ENCODE measurements around the gene SFXN5. TPM values are rescaled to one million over a fixed set of nuclear protein-coding genes. Genes with fewer than 3 reads are reported as not detected.

The SFXN5 gene
- total RNA-seq, 1 donor from 2014 or later, result 14.9 TPM

DNA sequence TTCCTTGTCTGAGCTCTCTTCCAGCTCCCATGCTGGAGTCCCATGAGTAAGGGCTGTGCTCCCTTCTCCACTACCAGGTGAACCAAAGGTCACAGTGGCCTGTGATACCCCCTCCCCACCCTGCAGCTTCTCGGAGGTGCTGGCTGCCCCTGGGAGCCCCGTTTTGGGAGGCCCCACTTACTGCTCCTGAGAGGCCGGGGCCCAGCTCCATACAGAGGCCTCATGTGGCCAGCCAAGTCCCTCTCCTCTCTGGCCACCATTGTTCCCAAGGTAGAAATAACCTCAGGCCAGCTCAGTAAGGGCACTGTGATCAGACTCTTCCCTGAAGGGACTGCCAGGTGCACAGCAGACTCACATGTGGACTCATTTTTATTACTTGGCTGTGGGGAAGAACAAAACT, 35.3 kb upstream of the SFXN5 start:
- H3K27ac Mint-ChIP-seq (ENCODE audit: unreplicated experiment), result no peak overlapping the region
- peaks cover 44% of the 10 kb centered on the region for H3K4me1 ChIP-seq (ENCODE audit: insufficient read depth, low read length)

DNA sequence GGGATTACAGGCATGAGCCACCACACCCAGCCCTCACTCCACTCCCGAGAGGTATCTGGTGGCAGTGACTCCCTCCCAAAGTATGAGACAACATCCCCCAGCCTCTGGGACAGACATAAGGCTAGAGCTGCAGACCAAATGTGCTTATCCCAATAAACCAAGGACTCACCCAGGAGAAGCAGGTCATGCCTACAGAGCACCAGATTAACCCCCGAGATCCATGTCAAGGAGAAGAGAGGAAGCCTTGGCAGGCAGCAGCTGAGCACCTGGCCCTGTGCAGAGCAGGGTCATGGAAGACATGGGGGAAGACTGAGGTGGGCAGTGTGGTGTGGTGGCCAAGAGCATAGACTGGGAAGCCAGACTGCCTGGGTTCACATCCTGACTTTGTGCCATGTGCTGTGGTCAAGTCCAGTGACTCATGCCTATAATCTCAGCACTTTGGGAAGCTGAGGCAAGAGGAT, 34.0 kb upstream of the SFXN5 start:
- FAIRE-seq (no peak), DNase-seq (ENCODE audit: low read depth) (no peak)
- TF ChIP-seq, protein P1, sequence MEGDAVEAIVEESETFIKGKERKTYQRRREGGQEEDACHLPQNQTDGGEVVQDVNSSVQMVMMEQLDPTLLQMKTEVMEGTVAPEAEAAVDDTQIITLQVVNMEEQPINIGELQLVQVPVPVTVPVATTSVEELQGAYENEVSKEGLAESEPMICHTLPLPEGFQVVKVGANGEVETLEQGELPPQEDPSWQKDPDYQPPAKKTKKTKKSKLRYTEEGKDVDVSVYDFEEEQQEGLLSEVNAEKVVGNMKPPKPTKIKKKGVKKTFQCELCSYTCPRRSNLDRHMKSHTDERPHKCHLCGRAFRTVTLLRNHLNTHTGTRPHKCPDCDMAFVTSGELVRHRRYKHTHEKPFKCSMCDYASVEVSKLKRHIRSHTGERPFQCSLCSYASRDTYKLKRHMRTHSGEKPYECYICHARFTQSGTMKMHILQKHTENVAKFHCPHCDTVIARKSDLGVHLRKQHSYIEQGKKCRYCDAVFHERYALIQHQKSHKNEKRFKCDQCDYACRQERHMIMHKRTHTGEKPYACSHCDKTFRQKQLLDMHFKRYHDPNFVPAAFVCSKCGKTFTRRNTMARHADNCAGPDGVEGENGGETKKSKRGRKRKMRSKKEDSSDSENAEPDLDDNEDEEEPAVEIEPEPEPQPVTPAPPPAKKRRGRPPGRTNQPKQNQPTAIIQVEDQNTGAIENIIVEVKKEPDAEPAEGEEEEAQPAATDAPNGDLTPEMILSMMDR (IDR thresholded peaks at IDR 0.05; ENCODE audit: insufficient read depth, low read depth, low read length), result no peak
- TF ChIP-seq EZH2 (IDR thresholded peaks at IDR 0.05; ENCODE audit: insufficient read depth, low read length), result no peak
- Histone ChIP-seq H3K4me1 (ENCODE audit: insufficient read depth, low read length) (peaks cover 41% of the 10 kb centered on the region), H3K27me3 (ENCODE audit: insufficient read depth, low read length) (no peaks in the 10 kb centered on the region), H2AFZ (ENCODE audit: low read depth, low read length) (no peak overlapping the region), H3K79me2 (ENCODE audit: insufficient read depth, low read length) (peaks cover 97% of the 10 kb centered on the region), H3K27ac (ENCODE audit: low read depth, low read length) (no peak overlapping the region), H3K9me3 (ENCODE audit: insufficient read depth, low read depth, low read length) (no peaks in the 10 kb centered on the region), H3K9ac (ENCODE audit: low read length) (no peak overlapping the region), H4K20me1 (ENCODE audit: insufficient read depth, low read length) (peaks cover 99% of the 10 kb centered on the region), H3K4me3 (ENCODE audit: insufficient read depth, low read depth, low read length) (no peak overlapping the region), H3K4me2 (ENCODE audit: low read length) (peak overlapping the region; percentile 11), H3K36me3 (ENCODE audit: insufficient read depth, low read length) (no peaks in the 10 kb centered on the region)
- H3K27ac Mint-ChIP-seq (ENCODE audit: unreplicated experiment), result no peak overlapping the region
- no peak overlapping the region for H3K4me3 Mint-ChIP-seq (ENCODE audit: unreplicated experiment)
- H3K4me1 Mint-ChIP-seq (ENCODE audit: low read depth, unreplicated experiment), result peaks cover 47% of the 10 kb centered on the region
- no peaks in the 10 kb centered on the region for H3K9me3 Mint-ChIP-seq (ENCODE audit: unreplicated experiment)
- no peaks in the 10 kb centered on the region for H3K27me3 Mint-ChIP-seq (ENCODE audit: low read depth, unreplicated experiment)
- peaks cover 26% of the 10 kb centered on the region for H3K36me3 Mint-ChIP-seq (ENCODE audit: low read depth, unreplicated experiment)

More for the DNA sequence above, 35.3 kb upstream of the SFXN5 start:
- Histone ChIP-seq H3K9me3 (ENCODE audit: insufficient read depth, low read depth, low read length) (no peaks in the 10 kb centered on the region), H3K79me2 (ENCODE audit: insufficient read depth, low read length) (peaks cover 97% of the 10 kb centered on the region), H3K4me2 (ENCODE audit: low read length) (no peak overlapping the region), H3K27ac (ENCODE audit: low read depth, low read length) (no peak overlapping the region), H3K27me3 (ENCODE audit: insufficient read depth, low read length) (no peaks in the 10 kb centered on the region), H3K36me3 (ENCODE audit: insufficient read depth, low read length) (no peaks in the 10 kb centered on the region), H3K4me3 (ENCODE audit: insufficient read depth, low read depth, low read length) (no peak overlapping the region), H2AFZ (ENCODE audit: low read depth, low read length) (no peak overlapping the region), H3K9ac (ENCODE audit: low read length) (no peak overlapping the region), H4K20me1 (ENCODE audit: insufficient read depth, low read length) (peaks cover 99% of the 10 kb centered on the region)
- no peak for DNase-seq (ENCODE audit: low read depth)
- Mint-ChIP-seq H3K36me3 (ENCODE audit: low read depth, unreplicated experiment) (peaks cover 28% of the 10 kb centered on the region), H3K4me1 (ENCODE audit: low read depth, unreplicated experiment) (peaks cover 38% of the 10 kb centered on the region), H3K27me3 (ENCODE audit: low read depth, unreplicated experiment) (no peaks in the 10 kb centered on the region), H3K4me3 (ENCODE audit: unreplicated experiment) (no peak overlapping the region), H3K9me3 (ENCODE audit: unreplicated experiment) (no peaks in the 10 kb centered on the region)
- TF ChIP-seq EZH2 (IDR thresholded peaks at IDR 0.05; ENCODE audit: insufficient read depth, low read length), result no peak
- TF ChIP-seq, protein P1 (IDR thresholded peaks at IDR 0.05; ENCODE audit: insufficient read depth, low read depth, low read length), result no peak
- no peak for FAIRE-seq

DNA sequence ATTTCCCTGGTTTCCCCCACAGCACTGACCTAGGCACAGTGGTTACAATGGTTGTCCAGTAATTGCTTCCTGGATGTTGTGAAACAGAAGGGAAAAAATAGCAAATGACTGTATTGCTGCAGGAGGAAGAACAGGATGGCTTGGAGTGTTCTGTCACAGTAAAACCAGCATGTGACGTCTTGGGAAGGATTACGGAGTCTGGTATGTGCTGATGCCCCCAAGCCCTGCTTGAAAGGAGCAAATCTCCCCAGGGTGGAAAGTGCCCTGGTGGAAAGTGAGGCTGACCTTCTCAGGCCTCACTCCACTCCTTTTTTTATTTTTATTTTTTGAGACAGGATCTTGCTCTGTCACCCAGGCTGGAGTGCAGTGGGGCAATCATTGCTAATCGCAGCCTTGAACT, 33.4 kb upstream of the SFXN5 start:
- peaks cover 26% of the 10 kb centered on the region for H3K36me3 Mint-ChIP-seq (ENCODE audit: low read depth, unreplicated experiment)

More for the DNA sequence above, 33.4 kb upstream of the SFXN5 start:
- FAIRE-seq (no peak), DNase-seq (ENCODE audit: low read depth) (no peak)
- H3K9me3 Mint-ChIP-seq (ENCODE audit: unreplicated experiment), result no peaks in the 10 kb centered on the region
- Histone ChIP-seq H3K9ac (ENCODE audit: low read length) (no peak overlapping the region), H3K36me3 (ENCODE audit: insufficient read depth, low read length) (no peaks in the 10 kb centered on the region), H4K20me1 (ENCODE audit: insufficient read depth, low read length) (peaks cover 96% of the 10 kb centered on the region), H3K4me2 (ENCODE audit: low read length) (no peak overlapping the region), H3K27ac (ENCODE audit: low read depth, low read length) (no peak overlapping the region), H2AFZ (ENCODE audit: low read depth, low read length) (no peak overlapping the region), H3K79me2 (ENCODE audit: insufficient read depth, low read length) (peaks cover 94% of the 10 kb centered on the region), H3K27me3 (ENCODE audit: insufficient read depth, low read length) (no peaks in the 10 kb centered on the region), H3K9me3 (ENCODE audit: insufficient read depth, low read depth, low read length) (no peaks in the 10 kb centered on the region), H3K4me3 (ENCODE audit: insufficient read depth, low read depth, low read length) (no peak overlapping the region), H3K4me1 (ENCODE audit: insufficient read depth, low read length) (peaks cover 35% of the 10 kb centered on the region)
- H3K27me3 Mint-ChIP-seq (ENCODE audit: low read depth, unreplicated experiment), result no peaks in the 10 kb centered on the region
- TF ChIP-seq EZH2 (IDR thresholded peaks at IDR 0.05; ENCODE audit: insufficient read depth, low read length), result no peak
- TF ChIP-seq, protein P1 (IDR thresholded peaks at IDR 0.05; ENCODE audit: insufficient read depth, low read depth, low read length), result no peak
- H3K27ac Mint-ChIP-seq (ENCODE audit: unreplicated experiment), result no peak overlapping the region
- peaks cover 44% of the 10 kb centered on the region for H3K4me1 Mint-ChIP-seq (ENCODE audit: low read depth, unreplicated experiment)
- no peak overlapping the region for H3K4me3 Mint-ChIP-seq (ENCODE audit: unreplicated experiment)
